Occipital lobe (tissue), 2 donors: ENCODE measurements around the gene EFR3B. TPM values are rescaled to one million over a fixed set of nuclear protein-coding genes. Genes with fewer than 3 reads are reported as not detected.
"Not testable (repeated sequence)": the region's sequence is repeated elsewhere in the genome, so short reads cannot be mapped to it uniquely, and the experiment has no call there.

Experiments used
- DNase-seq: peaks from one replicate; lab custom pipeline; 2025; lab: John Stamatoyannopoulos, UW
- total RNA-seq: library from RNA; depleted of rRNA; stranded (reverse); fragments of >200 nt; gene quantifications from one replicate; pipeline ENCODE4 v1.2.3, GENCODE V29; 2014

The EFR3B gene
- total RNA-seq, 1 donor from 2014 or later, result 47.1 TPM

DNA sequence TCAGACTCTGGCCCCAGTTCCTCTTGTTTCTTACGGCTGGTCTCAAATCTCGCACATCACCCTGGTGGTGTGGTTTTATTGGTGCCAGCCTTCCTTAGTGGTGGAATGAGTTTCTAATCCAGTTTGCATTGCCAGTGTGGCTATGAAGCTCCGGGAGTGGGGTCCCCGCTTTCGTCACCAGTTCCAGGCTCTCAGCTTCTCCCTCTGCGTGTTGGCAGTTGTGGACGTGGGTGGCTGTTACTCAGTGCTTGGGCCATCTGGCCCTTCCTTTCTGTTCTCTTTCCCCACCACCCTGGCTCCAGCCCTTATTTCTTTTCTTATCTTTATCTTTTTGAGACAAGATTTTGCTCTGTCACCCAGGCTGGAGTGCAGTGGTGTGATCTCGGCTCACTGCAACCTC, 30.1 kb downstream of the EFR3B start:
- peak; percentile 46 for DNase-seq

DNA sequence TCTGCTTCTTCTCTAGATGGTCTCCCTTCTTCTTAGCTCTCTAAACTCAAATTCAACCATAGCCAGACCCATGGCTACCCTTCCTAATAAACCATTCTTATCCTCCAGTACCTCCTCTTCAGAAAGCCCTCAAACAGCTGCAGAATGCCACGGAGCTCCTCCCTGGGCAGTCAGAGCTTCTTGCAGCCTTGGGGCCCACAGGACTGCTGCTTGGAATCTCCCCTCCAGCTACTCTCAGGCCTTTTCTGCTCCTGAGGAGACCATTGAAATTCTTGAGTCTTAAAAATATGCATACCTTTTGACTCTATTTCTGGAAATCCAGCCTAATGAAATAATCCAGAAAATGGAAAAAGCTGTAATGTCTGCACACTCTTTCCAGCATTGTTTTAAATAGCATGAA, 30.7 kb downstream of the EFR3B start:
- no peak for DNase-seq

DNA sequence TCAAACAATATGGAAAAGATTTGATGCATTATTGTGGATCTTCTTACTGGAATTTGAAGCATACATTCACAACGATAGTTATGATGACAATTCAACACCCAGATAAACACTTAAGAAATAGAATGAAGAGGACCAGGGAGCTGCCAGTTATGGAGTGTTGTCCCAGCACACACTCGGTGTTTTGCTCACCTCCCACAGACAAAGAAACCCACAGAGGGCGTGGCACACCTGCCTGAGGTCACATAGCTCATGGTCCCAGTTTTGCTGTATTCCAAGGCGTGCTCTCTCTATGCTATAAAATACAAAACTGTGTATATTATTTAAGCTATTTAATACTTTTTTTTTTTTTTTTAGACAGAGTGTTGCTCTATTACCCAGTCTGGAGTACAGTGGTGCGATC, 31.1 kb downstream of the EFR3B start:
- no peak for DNase-seq

DNA sequence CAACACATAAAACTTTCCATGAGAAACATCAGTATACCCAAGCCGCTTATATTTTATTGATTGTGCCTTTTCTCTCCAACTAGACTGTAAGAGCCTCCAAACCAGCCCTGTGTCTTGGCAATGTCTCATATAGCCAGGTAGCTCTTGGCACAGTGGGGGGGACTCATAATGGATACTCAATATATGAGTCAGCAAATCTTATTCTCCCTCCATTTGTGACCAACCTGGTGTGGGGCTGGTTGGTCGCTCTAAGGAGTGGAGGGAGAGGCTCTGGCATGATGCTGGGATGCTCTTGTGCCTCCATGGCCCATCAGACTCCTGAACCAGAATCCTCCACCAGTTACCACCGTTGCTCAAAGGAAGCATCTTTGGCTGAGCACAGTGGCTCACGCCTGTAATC, 32.0 kb downstream of the EFR3B start:
- no peak for DNase-seq

DNA sequence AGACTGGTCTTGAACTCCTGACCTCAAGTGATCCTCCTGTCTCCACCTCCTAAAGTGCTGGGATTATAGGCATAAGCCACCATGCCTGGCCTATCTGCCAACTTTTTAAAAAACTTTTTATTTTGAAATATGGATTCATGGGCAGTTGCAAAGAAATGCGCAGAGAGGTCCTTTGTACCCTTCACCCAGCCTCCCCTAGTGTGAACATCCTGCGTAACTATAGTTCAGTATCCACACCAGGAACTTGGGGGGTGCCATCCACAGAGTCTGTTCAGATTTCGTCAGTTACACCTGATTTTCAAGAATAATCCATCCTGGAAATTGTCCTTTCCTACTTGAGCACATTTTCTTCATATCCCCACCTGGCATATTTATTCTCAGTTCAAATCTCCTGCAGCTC, 33.0 kb downstream of the EFR3B start:
- DNase-seq, result no peak

DNA sequence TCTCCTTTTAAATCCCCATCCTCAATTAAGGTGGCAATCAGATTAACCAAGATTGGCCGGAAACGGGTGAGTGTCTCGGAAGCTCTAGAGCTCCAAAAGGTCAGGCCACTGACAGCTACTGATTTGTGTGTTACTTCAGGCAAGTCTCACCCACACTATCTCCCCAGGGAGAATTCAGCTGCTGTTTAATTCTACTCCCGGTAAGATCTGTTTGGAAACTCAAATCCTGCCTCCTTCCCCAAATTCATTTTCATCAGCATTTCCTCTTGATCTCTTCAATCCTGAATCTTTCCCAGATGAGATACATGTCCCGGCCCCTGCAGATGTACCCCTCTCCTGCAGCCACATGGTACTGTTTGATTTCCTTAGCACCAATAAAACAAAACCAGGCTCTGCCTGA, 34.9 kb downstream of the EFR3B start:
- no peak for DNase-seq

DNA sequence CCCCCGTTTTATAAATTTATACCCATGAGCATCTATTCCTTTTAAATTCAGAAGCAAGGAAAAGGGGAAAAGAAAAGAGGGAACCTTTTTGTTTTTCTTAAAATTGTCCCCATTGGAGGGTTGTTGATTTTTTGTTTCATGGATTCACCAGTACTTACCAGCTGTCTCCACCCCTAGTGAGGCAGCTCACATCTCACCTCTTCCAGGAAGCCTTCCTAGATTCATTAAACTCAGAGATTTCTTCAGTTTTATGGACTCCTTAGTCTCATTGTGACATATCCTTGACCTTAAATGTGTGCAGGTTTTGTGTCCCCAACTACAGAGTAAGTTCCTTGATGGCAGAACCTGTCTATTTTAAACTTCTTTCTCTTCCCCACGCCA, 35.9 kb downstream of the EFR3B start:
- no peak for DNase-seq

DNA sequence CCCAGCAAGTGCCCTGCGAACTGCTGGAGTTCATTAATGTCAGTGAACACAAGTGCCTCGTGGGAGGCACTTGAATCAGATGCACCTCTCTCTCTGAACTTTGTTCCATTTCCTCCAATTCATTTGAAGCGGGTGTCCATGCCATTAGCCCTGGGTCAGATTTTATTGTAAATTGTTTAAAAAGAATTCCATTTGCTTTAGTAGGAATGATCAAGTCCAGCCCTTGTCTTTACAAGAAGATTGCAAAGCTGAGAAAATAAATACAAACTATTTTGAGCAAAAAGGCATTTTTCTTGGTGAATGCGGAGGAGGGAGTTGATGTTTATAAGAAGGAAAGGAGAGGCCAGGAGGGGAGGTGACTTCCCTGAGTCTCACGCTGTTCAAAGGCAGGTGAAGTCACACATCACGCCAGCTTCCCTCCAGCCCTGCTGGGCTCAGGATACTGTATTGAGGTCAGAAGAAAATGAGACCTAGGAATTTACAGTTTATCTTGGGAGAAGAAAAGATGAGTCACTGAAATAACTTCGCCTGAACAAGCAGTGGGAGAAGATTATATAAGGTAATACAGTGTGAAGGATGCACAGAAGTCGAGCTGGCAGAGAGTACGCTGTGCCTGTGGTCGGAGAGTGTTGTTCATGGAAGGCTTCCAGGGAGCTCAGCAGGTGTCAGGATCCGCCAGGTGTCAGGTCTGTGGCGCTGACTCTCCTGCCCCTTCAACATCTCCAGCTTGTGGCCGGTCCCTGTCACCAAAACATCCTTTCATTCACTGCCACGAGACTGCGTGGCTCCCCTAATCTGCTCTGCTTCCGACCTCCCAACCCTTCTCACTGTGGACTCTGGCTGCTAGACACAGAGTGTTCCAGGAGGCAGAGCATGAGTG, 36.5 kb downstream of the EFR3B start:
- DNase-seq, result no peak

DNA sequence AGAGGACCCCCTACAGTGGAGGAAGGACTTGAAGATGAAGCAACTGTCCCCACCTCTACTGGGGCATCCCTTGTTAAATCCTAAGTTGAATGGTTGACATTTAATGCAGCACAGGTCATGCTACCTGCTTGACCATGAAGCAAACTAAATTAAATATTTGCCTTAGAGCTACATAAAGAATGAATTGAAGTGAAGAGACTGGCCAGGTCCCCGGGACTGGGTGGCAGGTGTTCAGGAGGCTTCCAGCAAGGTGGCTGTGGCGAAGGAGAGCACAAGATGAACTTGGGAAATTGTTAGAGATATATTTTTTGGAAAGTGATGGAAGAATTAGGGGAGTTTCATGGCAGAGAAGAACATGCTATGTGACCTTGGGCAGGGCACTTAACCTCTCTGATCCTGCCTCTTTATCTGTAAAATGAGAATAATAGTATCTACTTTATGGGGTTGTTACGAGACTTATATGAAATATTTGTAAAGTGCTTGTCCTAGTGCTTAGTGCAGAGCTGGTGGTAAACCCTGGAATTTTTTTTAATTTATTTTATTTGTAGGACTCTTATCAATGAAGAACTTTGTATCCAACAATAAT, 37.3 kb downstream of the EFR3B start:
- no peak for DNase-seq

DNA sequence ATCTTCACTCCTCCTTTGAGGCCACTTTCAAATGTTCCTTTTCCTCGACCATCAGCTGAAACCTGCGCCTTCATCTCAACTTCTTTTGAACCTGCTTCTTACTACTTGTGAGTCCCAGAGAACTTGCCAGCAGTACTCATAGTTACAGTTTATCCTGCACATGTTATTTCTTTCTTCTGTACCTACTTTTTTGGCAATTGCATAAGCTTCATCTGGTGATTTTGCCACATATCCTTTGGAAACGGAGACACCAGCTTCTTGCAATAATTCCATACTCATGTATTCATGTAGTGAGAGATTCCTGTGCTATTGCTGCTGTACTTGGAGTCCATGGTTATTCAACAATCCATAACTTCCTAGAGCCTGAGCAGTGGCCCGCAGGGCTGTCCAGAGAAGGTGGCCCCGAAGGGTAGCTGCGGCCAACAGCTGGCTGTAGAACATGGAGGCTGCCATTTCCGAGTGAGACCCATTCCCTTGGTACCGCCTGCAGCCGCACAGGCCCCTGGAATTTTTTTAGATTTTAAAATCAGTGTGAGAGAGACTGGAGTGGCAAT, 39.4 kb downstream of the EFR3B start:
- DNase-seq, result no peak

DNA sequence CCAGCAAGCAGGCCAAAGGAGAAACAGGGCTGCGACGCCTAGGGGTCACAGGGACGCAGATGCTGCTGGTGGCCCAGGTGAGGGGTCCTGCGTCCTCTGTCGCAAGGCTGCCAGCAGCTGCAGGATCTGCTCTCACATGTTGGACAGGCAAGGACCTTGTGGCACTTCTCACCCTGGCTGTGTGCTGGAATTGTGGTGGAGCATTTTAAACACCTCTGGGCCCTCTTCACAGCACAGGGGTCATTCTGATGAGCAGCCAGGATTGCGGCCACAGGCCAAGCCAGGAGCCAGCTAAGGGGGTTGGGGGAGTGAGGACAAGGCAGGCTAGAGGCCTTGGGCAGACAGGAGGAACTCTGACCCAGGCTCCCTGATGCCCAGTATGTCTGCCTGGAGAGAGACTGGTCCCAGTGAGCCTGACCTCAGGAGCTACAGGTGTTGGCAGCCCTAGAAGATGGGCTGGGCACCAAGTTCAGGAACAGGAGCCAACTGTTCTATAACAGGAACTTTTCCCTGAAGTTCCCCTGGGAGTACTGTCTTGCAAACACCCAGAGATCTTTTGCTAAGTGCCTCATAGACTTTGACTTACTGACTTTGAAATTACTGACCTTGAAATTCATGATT, 40.2 kb downstream of the EFR3B start:
- no peak for DNase-seq

DNA sequence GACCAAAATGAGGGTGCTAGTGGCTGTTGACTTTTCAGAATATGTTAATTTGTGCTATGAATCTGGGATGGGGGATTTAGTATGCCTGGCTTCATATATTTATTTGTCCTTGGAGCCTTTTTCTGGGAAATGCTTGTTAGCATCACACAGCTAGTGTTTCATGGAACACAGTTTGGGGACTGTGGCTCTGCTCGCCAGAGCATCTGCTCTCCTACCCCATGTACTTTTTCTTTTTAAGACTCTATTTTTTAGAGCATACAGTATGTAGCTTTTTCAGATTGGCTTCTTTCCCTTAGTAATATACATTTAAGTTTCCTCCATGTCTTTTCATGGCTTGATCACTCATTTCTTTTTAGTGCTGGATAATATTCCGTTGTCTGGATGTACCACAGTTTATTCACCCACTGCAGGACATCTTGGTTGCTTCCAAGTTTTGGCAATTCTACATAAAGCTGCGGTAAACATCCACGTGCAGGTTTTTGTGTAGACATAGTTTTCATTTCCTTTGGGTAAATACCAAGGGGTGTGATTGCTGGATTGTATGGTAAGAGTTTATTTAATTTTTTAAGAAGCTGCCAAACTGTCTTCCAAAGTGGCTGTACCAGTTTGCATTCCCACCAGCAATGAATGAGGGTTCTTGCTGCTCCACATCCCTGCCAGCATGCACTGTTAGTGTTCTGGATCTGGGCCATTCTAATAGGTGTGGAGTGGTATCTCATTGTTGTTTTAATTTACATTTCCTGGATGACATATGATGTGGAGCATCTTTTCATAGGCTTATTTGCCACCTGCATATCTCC, 44.1 kb downstream of the EFR3B start:
- no peak for DNase-seq

DNA sequence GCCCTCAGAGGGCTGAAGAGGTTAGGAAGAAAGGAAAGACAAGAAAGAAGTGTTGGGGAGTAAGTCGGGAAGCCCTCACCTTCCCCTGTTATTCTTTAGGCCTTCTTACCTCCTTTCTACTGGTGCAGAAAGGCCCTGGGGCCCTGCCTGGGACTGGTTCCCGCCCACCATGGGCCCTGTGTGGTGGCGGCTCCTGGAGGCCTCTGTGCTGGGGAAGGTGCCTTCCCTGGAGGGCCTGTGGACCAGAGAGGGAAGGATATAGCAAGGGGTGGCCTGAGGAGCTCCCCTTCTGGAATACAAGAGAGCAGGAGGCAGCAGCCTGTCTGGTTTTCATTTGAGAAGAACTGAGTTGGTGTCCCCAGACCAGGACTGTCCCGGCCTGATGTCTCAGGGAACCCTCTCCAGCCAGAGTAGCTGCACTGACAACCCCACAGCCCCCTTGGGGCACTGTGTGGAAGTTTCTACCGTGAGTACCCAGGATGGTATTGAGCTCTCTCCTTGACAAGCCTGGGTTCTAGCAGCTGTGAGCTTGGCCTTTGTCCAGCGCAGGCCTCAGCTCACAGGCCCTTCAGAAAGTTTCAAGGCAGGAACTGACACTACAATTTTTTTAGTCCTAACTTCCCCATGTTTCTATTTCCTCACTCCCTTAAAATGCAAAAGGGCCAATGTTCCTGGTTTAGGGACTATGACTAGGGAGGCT, 47.1 kb downstream of the EFR3B start:
- no peak for DNase-seq

DNA sequence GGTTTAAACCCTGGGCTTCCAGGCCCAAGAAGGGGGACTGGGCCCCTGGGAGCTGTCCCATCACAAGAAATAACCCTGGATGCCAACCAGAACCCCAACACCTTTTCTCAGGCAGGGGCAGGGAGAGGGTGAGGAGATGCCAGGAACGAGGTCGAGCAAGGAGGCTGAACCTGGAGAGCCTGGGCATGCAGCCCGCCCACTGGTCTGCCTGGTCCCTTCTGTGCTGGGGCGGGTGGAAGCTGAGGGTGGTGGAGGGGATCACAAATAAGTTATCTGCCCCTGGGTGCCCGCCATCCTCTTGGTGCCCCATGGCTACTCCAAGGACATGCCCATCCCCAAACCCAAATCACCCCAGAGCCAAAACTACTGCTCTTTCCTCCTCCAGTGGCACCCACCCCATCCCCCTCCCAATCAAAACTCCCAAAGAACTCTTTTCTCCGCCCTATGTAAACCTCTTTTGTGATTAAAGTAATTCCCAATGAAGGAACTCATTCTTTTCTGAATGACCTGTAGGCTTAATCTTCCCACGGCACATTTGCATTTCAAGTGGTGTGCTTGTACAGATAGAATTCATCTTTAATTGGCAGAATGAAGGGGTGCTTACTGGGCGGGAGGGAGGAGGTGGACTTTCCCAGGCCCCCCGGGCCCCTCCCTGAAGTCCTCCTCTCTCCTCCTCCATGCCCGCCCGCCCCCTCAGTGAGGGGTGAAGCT, 47.9 kb downstream of the EFR3B start:
- DNase-seq, result no peak

DNA sequence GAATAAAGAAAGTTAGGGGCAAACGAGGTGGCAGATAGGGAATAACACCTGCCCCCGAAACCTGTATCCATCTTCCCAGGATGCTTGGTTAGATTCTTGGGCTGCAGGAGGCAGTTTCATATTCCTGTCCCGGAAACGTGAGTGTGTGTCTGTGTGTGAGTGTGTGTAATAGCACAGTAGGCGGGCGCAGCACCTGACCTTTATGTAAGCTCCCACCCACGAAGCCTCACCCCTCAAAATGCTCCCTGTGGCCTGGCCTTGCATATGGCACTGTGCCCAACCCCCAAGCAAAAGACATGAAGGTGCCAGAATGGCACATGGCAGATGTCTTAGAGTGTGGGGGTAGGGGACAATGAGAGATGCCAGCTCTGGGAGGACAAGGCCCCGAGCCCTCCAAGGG, 48.9 kb downstream of the EFR3B start:
- no peak for DNase-seq

DNA sequence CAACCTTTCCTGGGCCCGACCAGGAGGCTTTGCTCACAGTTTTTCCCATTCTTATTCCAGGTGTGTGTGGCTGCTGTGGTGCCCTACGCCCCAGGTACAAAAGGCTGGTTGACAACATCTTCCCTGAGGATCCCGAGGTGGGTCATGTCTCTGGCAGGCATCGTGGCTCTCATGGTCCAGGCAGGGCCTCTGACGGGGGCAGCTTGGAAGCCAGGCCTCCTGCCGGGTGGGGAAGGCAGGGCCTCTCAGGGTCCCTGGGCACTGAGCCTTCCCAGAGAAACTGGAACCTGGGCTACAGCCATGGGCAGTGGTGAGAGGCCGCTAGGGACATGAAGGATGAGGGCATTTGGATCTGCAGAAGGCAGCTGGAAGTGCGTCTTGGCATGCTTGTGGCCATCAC, 49.4 kb downstream of the EFR3B start:
- no peak for DNase-seq

DNA sequence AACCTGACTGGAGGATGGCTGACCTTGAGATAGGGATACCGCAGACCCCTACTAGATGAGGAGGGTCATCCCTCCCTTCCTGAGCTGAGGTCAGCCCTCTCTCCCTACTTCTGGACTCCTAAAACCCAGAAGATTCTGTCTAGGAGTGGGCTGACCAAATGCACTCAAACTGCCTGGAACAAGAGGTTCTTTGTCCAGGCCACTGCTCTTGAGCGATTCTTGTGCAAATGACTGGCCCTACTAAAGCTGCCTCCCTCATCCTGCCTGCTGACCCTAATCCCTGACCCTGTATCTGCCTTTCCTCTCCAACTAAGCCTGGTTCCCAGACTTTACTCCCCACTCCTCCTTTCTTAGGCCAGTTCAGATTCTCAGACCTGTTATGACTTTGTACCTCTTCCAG, 56.2 kb downstream of the EFR3B start:
- DNase-seq, result no peak

DNA sequence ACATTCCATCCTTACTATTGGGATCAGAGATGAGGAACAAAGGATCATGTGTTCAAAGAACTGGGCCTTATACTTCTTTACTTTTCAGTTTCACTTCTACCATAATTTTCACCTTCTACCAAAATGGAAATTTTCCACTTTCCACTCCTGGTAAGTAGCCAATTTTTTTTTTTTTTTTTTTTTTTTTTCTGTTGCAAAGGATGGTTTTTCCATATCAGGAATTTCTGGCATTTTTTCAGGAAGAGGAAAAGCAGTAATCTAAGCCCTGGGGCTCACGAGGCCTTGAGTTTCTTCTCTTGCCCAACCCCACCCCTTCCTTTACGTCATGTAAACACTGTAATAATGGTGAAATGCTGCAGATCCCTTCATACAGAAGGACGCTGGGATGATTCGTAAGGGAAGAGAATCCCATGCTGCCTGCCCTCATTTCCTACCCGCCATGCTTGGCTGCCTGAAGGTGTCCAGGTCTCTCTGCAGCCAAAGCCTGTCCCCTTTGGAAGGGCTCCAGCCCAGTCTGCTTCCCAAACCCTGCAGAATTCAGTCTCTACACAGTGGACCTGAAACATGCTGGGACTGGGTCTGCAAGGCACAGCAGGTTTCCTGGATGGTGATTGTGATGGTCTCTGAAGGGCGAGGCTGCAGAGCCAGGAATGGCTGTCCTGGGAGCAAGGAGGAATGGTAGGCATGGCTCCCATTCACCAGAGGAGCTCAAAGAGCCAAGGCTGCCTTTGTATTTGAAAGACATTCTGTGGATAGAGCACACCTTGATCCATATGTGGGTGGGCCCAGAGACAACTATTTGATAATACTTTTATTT, 57.0 kb downstream of the EFR3B start:
- no peak for DNase-seq

DNA sequence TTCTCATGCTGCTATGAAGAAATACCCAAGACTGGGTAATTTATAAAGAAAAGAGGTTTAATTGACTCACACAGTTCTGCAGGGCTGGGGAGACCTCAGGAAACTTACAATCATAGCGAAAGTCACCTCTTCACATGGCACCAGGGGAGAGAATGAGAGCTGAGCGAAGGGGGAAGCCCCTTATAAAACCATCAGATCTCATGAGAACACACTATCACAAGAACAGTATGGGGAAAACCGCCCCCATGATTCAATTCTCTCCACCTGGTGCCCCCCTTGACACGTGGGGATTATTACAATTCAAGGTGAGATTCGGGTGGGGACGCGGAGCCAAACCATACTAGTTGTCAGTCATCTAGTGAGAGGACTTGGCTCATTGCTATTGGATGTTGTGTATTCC, 60.5 kb downstream of the EFR3B start:
- not testable (repeated sequence) for DNase-seq
